Endothelial cell of umbilical vein (primary cell): ENCODE measurements around the gene PAQR8. TPM values are rescaled to one million over a fixed set of nuclear protein-coding genes. Genes with fewer than 3 reads are reported as not detected.

Source experiments
- BruUV-seq: library from RNA; stranded (reverse); fragments of 400-500 nt; replicated peaks from 2 replicates; lab custom pipeline; 2021; lab: Mats Ljungman, UMichigan
- CTCF ChIA-PET: fragments of 300-600, 350-600 bp; sonication (Branson Sonifier 250); formaldehyde crosslinking; loops from one replicate; lab custom pipeline; 2021; ENCODE audit warnings: antibody characterized with exemption, inconsistent platforms; lab: Charles Lee
- POLR2A ChIA-PET: fragments of 300-600, 350-600 bp; sonication (Branson Sonifier 250); formaldehyde crosslinking; loops from one replicate; lab custom pipeline; 2021; ENCODE audit warnings: antibody characterized with exemption, inconsistent platforms; lab: Charles Lee
- DNase-seq: peaks from one replicate; pipeline ENCODE4 v3.0.0-alpha.2; 2011; ENCODE audit warnings: low read depth, low spot score
- FAIRE-seq: peaks from 2 replicates; lab custom pipeline; 2011; peaks lifted over from hg19 to GRCh38; lab: Jason Lieb, UNC
- H2AFZ ChIP-seq: 2 replicates; pipeline ENCODE4 v1.6.0; 2012; ENCODE audit warnings: low read depth, low read length, control low read depth, inconsistent platforms
- H3K27ac ChIP-seq: 2 replicates; pipeline ENCODE4 v1.5.1; 2011; ENCODE audit warnings: low read depth, mild to moderate bottlenecking, control low read depth, low read length, moderate library complexity; ENCODE audit not compliant: insufficient read depth
- H3K27me3 ChIP-seq, 2 experiments: 2 replicates each; pipeline versions ENCODE4 v1.6.0 to v1.6.1; 2011; ENCODE audit warnings: low read length in 2 of 2, mixed read lengths in 1 of 2; ENCODE audit not compliant: control insufficient read depth in 2 of 2, insufficient read depth in 2 of 2
- H3K36me3 ChIP-seq, 2 experiments: 2 replicates in 1 of 2; 3 replicates in 1 of 2; pipeline ENCODE4 v1.5.1; 2011; ENCODE audit warnings: low read length in 2 of 2, mild to moderate bottlenecking in 1 of 2, moderate library complexity in 1 of 2; ENCODE audit not compliant: control insufficient read depth in 2 of 2, insufficient read depth in 2 of 2; ENCODE audit errors: extremely low read depth in 1 of 2
- H3K4me1 ChIP-seq: 3 replicates; pipeline ENCODE4 v1.5.1; 2011; ENCODE audit warnings: mild to moderate bottlenecking, low read length; ENCODE audit not compliant: control insufficient read depth, insufficient read depth; ENCODE audit errors: extremely low read depth
- H3K4me2 ChIP-seq: 2 replicates; pipeline ENCODE4 v1.6.1; 2011; ENCODE audit warnings: low read length, control low read depth, mixed read lengths; ENCODE audit not compliant: insufficient read depth
- H3K4me3 ChIP-seq, 3 experiments: fragments of 200-600 bp in 1 of 3; sonication (generic), shearing (Covaris generic) in 1 of 3; replicated peaks in 1 of 3; 2 replicates each; pipeline ENCODE4 v1.5.1; 2011 to 2016; ENCODE audit warnings: control low read depth in 3 of 3, low read length in 3 of 3, mild to moderate bottlenecking in 2 of 3, inconsistent platforms in 1 of 3, low read depth in 1 of 3, moderate library complexity in 1 of 3; ENCODE audit not compliant: insufficient read depth in 1 of 3
- H3K79me2 ChIP-seq: 2 replicates; pipeline ENCODE4 v1.6.0; 2012; ENCODE audit warnings: low read length, inconsistent platforms; ENCODE audit not compliant: control insufficient read depth, insufficient read depth
- H3K9ac ChIP-seq: replicated peaks from 2 replicates; pipeline ENCODE3; 2011; ENCODE audit warnings: low read length, control low read depth; ENCODE audit not compliant: insufficient read depth; ENCODE audit errors: extremely low read depth
- H3K9me1 ChIP-seq: replicated peaks from 3 replicates; pipeline ENCODE4 v1.6.0; 2011; ENCODE audit warnings: mild to moderate bottlenecking, low read length; ENCODE audit not compliant: control insufficient read depth, insufficient read depth; ENCODE audit errors: extremely low read depth
- H3K9me3 ChIP-seq: replicated peaks from 2 replicates; pipeline ENCODE4 v1.5.1; 2012; ENCODE audit warnings: low read length, inconsistent platforms; ENCODE audit not compliant: control insufficient read depth, insufficient read depth
- H4K20me1 ChIP-seq: replicated peaks from 2 replicates; pipeline ENCODE3; 2011; ENCODE audit warnings: mild to moderate bottlenecking, low read length; ENCODE audit not compliant: control insufficient read depth, insufficient read depth; ENCODE audit errors: extremely low read depth
- CTCF ChIP-seq, 2 donors: IDR thresholded peaks; 1 replicate in 1 of 2; 2 replicates in 1 of 2; pipeline ENCODE4 v1.5.1; 2011; ENCODE audit warnings: low read length in 2 of 2, mild to moderate bottlenecking in 2 of 2, moderate library complexity in 2 of 2, control low read depth in 1 of 2, inconsistent platforms in 1 of 2, low read depth in 1 of 2; ENCODE audit not compliant: insufficient read depth in 1 of 2; ENCODE audit errors: extremely low read depth in 1 of 2
- EZH2 ChIP-seq: IDR thresholded peaks from 2 replicates; pipeline ENCODE4 v1.6.1; 2012; ENCODE audit warnings: borderline replicate concordance, low read depth, mild to moderate bottlenecking, moderate library complexity, low read length, inconsistent platforms; ENCODE audit not compliant: severe bottlenecking
- FOS ChIP-seq: IDR thresholded peaks from 2 replicates; pipeline ENCODE4 v1.6.1; 2011; ENCODE audit warnings: mild to moderate bottlenecking, low read length, moderate library complexity, borderline replicate concordance; ENCODE audit not compliant: insufficient read depth
- GATA2 ChIP-seq: IDR thresholded peaks from 2 replicates; pipeline ENCODE4 v1.7.0; 2011; ENCODE audit warnings: low read depth, mild to moderate bottlenecking, moderate library complexity, mixed read lengths, low read length; ENCODE audit not compliant: insufficient read length, insufficient read depth
- JUN ChIP-seq: IDR thresholded peaks from 2 replicates; pipeline ENCODE4 v1.6.1; 2011; ENCODE audit warnings: borderline replicate concordance, low read depth; ENCODE audit not compliant: insufficient read length, insufficient read depth
- MAX ChIP-seq: IDR thresholded peaks from 2 replicates; pipeline ENCODE4 v1.6.1; 2011; ENCODE audit not compliant: insufficient read depth, insufficient read length
- MYC ChIP-seq: IDR thresholded peaks from one replicate; pipeline ENCODE4 v1.6.1; 2011; ENCODE audit warnings: mild to moderate bottlenecking, low read depth, low read length
- POLR2A ChIP-seq: IDR thresholded peaks from 2 replicates; pipeline ENCODE4 v1.6.1; 2012; ENCODE audit warnings: low read depth, mild to moderate bottlenecking, control low read depth, low read length
- POLR2AphosphoS5 ChIP-seq: IDR thresholded peaks from 2 replicates; pipeline ENCODE4 v1.6.1; 2012; ENCODE audit warnings: low read depth, mild to moderate bottlenecking, control low read depth, low read length, moderate library complexity; ENCODE audit not compliant: insufficient read depth
- dilution Hi-C: fragments of 300-500 bp; cut with MboI; formaldehyde crosslinking; loops from one replicate; pipeline ENCODE4 v1.15.0; 2019; ENCODE audit warnings: low sequenced_read_pairs; ENCODE audit not compliant: extremely low pct_ligation_motif_present
- intact Hi-C: fragments of 100-400 bp; cut with micrococcal nuclease; formaldehyde crosslinking; loops from one replicate; pipeline ENCODE4 v1.10.0; 2022
- polyA plus RNA-seq, 4 experiments: library from polyadenylated mRNA; depleted of rRNA in 3 of 4; stranded (reverse) in 3 of 4; unstranded in 1 of 4; fragments of >200 nt; gene quantifications; 2 replicates each; pipeline versions ENCODE4 v1.2.1 to v1.2.3, GENCODE V29; 2011 to 2012; ENCODE audit warnings: missing spikeins in 1 of 4
- total RNA-seq: library from RNA; stranded (reverse); gene quantifications from 2 replicates; pipeline ENCODE4 v1.2.3, GENCODE V29; 2021

PAQR8 gene
- total and polyA plus RNA-seq, 2 donors (not counting 3 experiments of a cell fraction or from before 2014, with no cell fraction given): 4.3 to 6.0 TPM

- Histone ChIP-seq H3K4me2 (no peak overlapping the region), H3K36me3 (no peaks in the 10 kb centered on the region), H3K27ac (no peak overlapping the region), H4K20me1 (no peaks in the 10 kb centered on the region), H3K9me1 (no peaks in the 10 kb centered on the region), H3K4me1 (no peaks in the 10 kb centered on the region), H3K27me3 (peaks cover 1 to 7% of the 10 kb centered on the region in 2 experiments), H3K9me3 (no peaks in the 10 kb centered on the region), H2AFZ (no peak overlapping the region), H3K9ac (no peak overlapping the region), H3K79me2 (no peaks in the 10 kb centered on the region), H3K4me3 (no peak overlapping the region)
- CTCF ChIA-PET: no interaction called here
- BruUV-seq: no TSS peak
- DNase-seq (no peak), FAIRE-seq (peak; percentile 18)
- intact Hi-C loops: no loop called here
- dilution Hi-C loops: no loop called here
- POLR2A ChIA-PET: no interaction called here
- TF ChIP-seq MAX: no peak
- no peak for TF ChIP-seq MYC
- TF ChIP-seq GATA2: no peak
These were observed 15.4 kb upstream of the PAQR8 start for GRCh38 chr6:52346503-52346902.

- no TSS peak for BruUV-seq
- Histone ChIP-seq H3K4me3 (no peak overlapping the region), H3K36me3 (no peaks in the 10 kb centered on the region), H3K4me1 (peaks cover 7% of the 10 kb centered on the region), H4K20me1 (no peaks in the 10 kb centered on the region), H3K4me2 (no peak overlapping the region), H3K79me2 (no peaks in the 10 kb centered on the region), H3K27me3 (peaks cover 1 to 7% of the 10 kb centered on the region in 2 experiments), H3K9me3 (no peaks in the 10 kb centered on the region), H3K9me1 (no peaks in the 10 kb centered on the region), H3K27ac (no peak overlapping the region), H3K9ac (no peak overlapping the region), H2AFZ (no peak overlapping the region)
- DNase-seq (no peak), FAIRE-seq (no peak)
- dilution Hi-C loops: no loop called here
- POLR2A ChIA-PET: no interaction called here
- CTCF ChIA-PET: interaction anchor here (1.5 kb wide), 1 partner anchor 52 kb away, joined by 3 read pairs; no protein-coding TSS in a partner anchor
- TF ChIP-seq POLR2AphosphoS5 (no peak), POLR2A (no peak), MYC (no peak), MAX (no peak), CTCF (IDR thresholded peaks at IDR 0.05; ENCODE audit: extremely low read depth in 1 of 2, insufficient read depth in 1 of 2, low read depth in 1 of 2, low read length in 2 of 2) (no peak), JUN (no peak), GATA2 (no peak), FOS (no peak), EZH2 (no peak)
- intact Hi-C loops: no loop called here
These were observed 14.1 kb upstream of the PAQR8 start for GRCh38 chr6:52347818-52348217.
